ENCODE measurements around the gene CIB4. TPM values are rescaled to one million over a fixed set of nuclear protein-coding genes. Genes with fewer than 3 reads are reported as not detected.

Gene CIB4
- total RNA-seq, 2 donors from 2014 or later, result 0.46 TPM; not detected in 1

GRCh38 chr2:26558271-26559043 lies 82.7 kb downstream of the CIB4 start:
- Histone ChIP-seq H3K36me3 (no peaks in the 10 kb centered on the region), H3K4me1 (replicated peaks) (peaks cover 4% of the 10 kb centered on the region), H3K27me3 (replicated peaks; ENCODE audit: insufficient read depth) (peaks cover 7% of the 10 kb centered on the region), H3K9me3 (no peaks in the 10 kb centered on the region), H3K27ac (no peak overlapping the region), H3K4me3 (no peak overlapping the region)
- WGBS, result 24% methylated on average over 25 of the region's 27 CpGs
- TF ChIP-seq CTCF (IDR thresholded peaks at IDR 0.05), result no peak
- no peak for TF ChIP-seq POLR2AphosphoS5 (IDR thresholded peaks at IDR 0.05)
- no peak for TF ChIP-seq POLR2A (IDR thresholded peaks at IDR 0.05)
- DNase-seq (ENCODE audit: low spot score), result no peak
- intact Hi-C loops (cut with DNase I), result no loop called here

GRCh38 chr2:26557244-26557925 lies 83.8 kb downstream of the CIB4 start:
- no peaks in the 10 kb centered on the region for H3K9me3 ChIP-seq
- no peak overlapping the region for H3K27ac ChIP-seq
- H3K36me3 ChIP-seq, result no peaks in the 10 kb centered on the region
- no peak for TF ChIP-seq POLR2AphosphoS5 (IDR thresholded peaks at IDR 0.05)
- WGBS, result 90% methylated on average over 12 of the region's 12 CpGs
- no peak for DNase-seq (ENCODE audit: low spot score)
- H3K4me1 ChIP-seq (replicated peaks), result no peaks in the 10 kb centered on the region
- H3K27me3 ChIP-seq (replicated peaks; ENCODE audit: insufficient read depth), result peaks cover 7% of the 10 kb centered on the region
- no peak overlapping the region for H3K4me3 ChIP-seq
- intact Hi-C loops (cut with DNase I), result no loop called here

- 93% methylated on average over 15 of the region's 15 CpGs for WGBS
- no peak overlapping the region for H3K4me3 ChIP-seq
- H3K27ac ChIP-seq, result no peak overlapping the region
- no peaks in the 10 kb centered on the region for H3K4me1 ChIP-seq (replicated peaks)
- no peaks in the 10 kb centered on the region for H3K9me3 ChIP-seq
- DNase-seq (ENCODE audit: low spot score), result no peak
- TF ChIP-seq POLR2A (IDR thresholded peaks at IDR 0.05), result no peak
- H3K36me3 ChIP-seq, result no peaks in the 10 kb centered on the region
- peaks cover 7% of the 10 kb centered on the region for H3K27me3 ChIP-seq (replicated peaks; ENCODE audit: insufficient read depth)
- intact Hi-C loops (cut with DNase I), result no loop called here
Observed at GRCh38 chr2:26556309-26557243, 84.6 kb downstream of the CIB4 start.

- H3K27ac ChIP-seq, result no peak overlapping the region
- TF ChIP-seq CTCF (IDR thresholded peaks at IDR 0.05), result no peak
- no peak for TF ChIP-seq POLR2A (IDR thresholded peaks at IDR 0.05)
- TF ChIP-seq POLR2AphosphoS5 (IDR thresholded peaks at IDR 0.05), result no peak
- 86% methylated on average over 8 of the region's 8 CpGs for WGBS
- peaks cover 7% of the 10 kb centered on the region for H3K27me3 ChIP-seq (replicated peaks; ENCODE audit: insufficient read depth)
- H3K4me3 ChIP-seq, result no peak overlapping the region
- H3K9me3 ChIP-seq, result no peaks in the 10 kb centered on the region
- no peaks in the 10 kb centered on the region for H3K4me1 ChIP-seq (replicated peaks)
- no peak for DNase-seq (ENCODE audit: low spot score)
- intact Hi-C loops (cut with DNase I), result no loop called here
- no peaks in the 10 kb centered on the region for H3K36me3 ChIP-seq
Observed at GRCh38 chr2:26555246-26556133, 85.7 kb downstream of the CIB4 start.

GRCh38 chr2:26552641-26553374 lies 88.4 kb downstream of the CIB4 start:
- intact Hi-C loops (cut with DNase I), result no loop called here
- Histone ChIP-seq H3K27me3 (replicated peaks; ENCODE audit: insufficient read depth) (no peaks in the 10 kb centered on the region), H3K4me1 (replicated peaks) (no peaks in the 10 kb centered on the region), H3K36me3 (no peaks in the 10 kb centered on the region), H3K27ac (no peak overlapping the region), H3K9me3 (no peaks in the 10 kb centered on the region), H3K4me3 (no peak overlapping the region)
- WGBS, result 68% methylated on average over 9 of the region's 9 CpGs
- TF ChIP-seq POLR2AphosphoS5 (IDR thresholded peaks at IDR 0.05), result no peak
- TF ChIP-seq POLR2A (IDR thresholded peaks at IDR 0.05), result no peak
- TF ChIP-seq CTCF (IDR thresholded peaks at IDR 0.05), result no peak
- DNase-seq (ENCODE audit: low spot score), result no peak

Measured in prostate gland (tissue), 2 donors.